Activated T-helper 17 cell treated with anti-CD3 and anti-CD28 coated beads, Interleukin-2, amount 50 U/mL, for 72 hours (primary cell): ENCODE data around the gene TP53AIP1. TPM values are rescaled to one million over a fixed set of nuclear protein-coding genes. Genes with fewer than 3 reads are reported as not detected.
A peak's percentile ranks its signal among the peaks of the same experiment; 100 is the strongest.
"Not testable (repeated sequence)": the region's sequence is repeated elsewhere in the genome, so short reads cannot be mapped to it uniquely, and the experiment has no call there.

ENCODE experiments used
- ATAC-seq: fragments of 150-1000 bp; cut with Tn5 transposase; replicated peaks from 2 replicates; pipeline ENCODE4 v1.10.0; 2021; ENCODE audit warnings: mild to moderate bottlenecking, moderate library complexity
- H3K27ac Mint-ChIP-seq: one replicate; pipeline ENCODE4 v1.8.0; 2022; ENCODE audit warnings: mixed read lengths
- H3K27me3 Mint-ChIP-seq: one replicate; pipeline ENCODE4 v1.8.0; 2022; ENCODE audit warnings: mixed read lengths
- H3K36me3 Mint-ChIP-seq: one replicate; pipeline ENCODE4 v1.8.0; 2022; ENCODE audit warnings: low read depth, mild to moderate bottlenecking, mixed read lengths
- H3K4me1 Mint-ChIP-seq: one replicate; pipeline ENCODE4 v1.8.0; 2022; ENCODE audit warnings: mixed read lengths
- H3K4me3 Mint-ChIP-seq: one replicate; pipeline ENCODE4 v1.8.0; 2022; ENCODE audit warnings: mild to moderate bottlenecking, mixed read lengths
- H3K9me3 Mint-ChIP-seq: one replicate; pipeline ENCODE4 v1.8.0; 2022; ENCODE audit warnings: mixed read lengths
- total RNA-seq, 2 donors: library from RNA; stranded (reverse); gene quantifications; one replicate each; pipeline ENCODE4 v1.2.3, GENCODE V29; 2022

TP53AIP1 gene
- total RNA-seq, 2 donors from 2014 or later: not detected

DNA sequence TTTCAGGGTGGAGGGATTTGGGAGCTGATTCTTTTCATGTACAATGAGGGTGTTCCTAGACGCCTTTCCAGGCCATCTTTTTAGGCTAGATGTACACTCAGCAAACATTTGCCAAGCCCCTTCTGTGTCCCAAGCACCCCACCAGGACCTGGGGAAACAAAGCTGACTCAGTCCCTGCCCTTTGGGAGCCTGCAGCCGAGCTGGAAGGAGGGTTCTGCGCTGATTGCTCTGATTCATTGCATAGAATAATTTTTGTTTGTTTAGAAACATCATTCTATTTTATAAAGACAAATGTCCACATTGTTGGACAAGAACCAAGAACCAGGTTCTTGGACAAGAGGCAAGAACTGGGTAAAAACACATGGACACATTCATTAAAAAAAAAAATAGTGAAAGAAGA lies 16.7 kb downstream of the TP53AIP1 start:
- Mint-ChIP-seq H3K27me3 (peaks cover 3% of the 10 kb centered on the region), H3K9me3 (no peaks in the 10 kb centered on the region)

DNA sequence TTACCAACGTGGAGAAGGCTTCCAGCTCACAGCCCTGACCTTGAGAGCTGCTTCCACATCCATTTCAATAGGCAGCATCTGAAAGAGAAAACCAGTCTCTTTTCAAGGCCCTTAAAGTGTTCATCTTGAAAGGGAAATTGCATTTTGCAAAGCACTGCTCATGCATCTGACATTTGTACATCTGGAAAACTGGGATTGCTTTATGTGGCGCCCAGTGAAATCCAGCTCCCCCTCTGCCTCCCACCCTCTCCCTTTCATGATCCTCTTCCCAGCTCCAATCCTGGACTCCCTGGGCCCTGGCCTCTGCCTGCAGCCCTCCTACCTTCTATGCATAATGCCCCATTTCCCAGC lies 17.4 kb downstream of the TP53AIP1 start:
- peaks cover 8% of the 10 kb centered on the region for H3K27me3 Mint-ChIP-seq
- no peaks in the 10 kb centered on the region for H3K4me1 Mint-ChIP-seq
- H3K4me3 Mint-ChIP-seq: no peak overlapping the region
- H3K36me3 Mint-ChIP-seq: no peaks in the 10 kb centered on the region
- no peaks in the 10 kb centered on the region for H3K9me3 Mint-ChIP-seq
- ATAC-seq: no peak
- H3K27ac Mint-ChIP-seq: no peak overlapping the region

More for the DNA sequence above, 16.7 kb downstream of the TP53AIP1 start:
- no peaks in the 10 kb centered on the region for H3K4me1 Mint-ChIP-seq
- no peak for ATAC-seq
- H3K4me3 Mint-ChIP-seq: no peak overlapping the region
- no peaks in the 10 kb centered on the region for H3K36me3 Mint-ChIP-seq
- H3K27ac Mint-ChIP-seq: no peak overlapping the region

- H3K36me3 Mint-ChIP-seq: no peaks in the 10 kb centered on the region
- H3K27ac Mint-ChIP-seq: no peak overlapping the region
- H3K27me3 Mint-ChIP-seq: peaks cover 10% of the 10 kb centered on the region
- no peaks in the 10 kb centered on the region for H3K4me1 Mint-ChIP-seq
- no peaks in the 10 kb centered on the region for H3K9me3 Mint-ChIP-seq
- ATAC-seq: no peak
- no peak overlapping the region for H3K4me3 Mint-ChIP-seq
Measured at GRCh38 chr11:128924510-128925249, 18.0 kb downstream of the TP53AIP1 start.

- Mint-ChIP-seq H3K36me3 (no peaks in the 10 kb centered on the region), H3K4me1 (no peaks in the 10 kb centered on the region), H3K9me3 (no peaks in the 10 kb centered on the region), H3K27ac (no peak overlapping the region), H3K27me3 (peaks cover 10% of the 10 kb centered on the region), H3K4me3 (no peak overlapping the region)
- ATAC-seq: no peak
Measured at GRCh38 chr11:128924104-128924503, 18.6 kb downstream of the TP53AIP1 start.

DNA sequence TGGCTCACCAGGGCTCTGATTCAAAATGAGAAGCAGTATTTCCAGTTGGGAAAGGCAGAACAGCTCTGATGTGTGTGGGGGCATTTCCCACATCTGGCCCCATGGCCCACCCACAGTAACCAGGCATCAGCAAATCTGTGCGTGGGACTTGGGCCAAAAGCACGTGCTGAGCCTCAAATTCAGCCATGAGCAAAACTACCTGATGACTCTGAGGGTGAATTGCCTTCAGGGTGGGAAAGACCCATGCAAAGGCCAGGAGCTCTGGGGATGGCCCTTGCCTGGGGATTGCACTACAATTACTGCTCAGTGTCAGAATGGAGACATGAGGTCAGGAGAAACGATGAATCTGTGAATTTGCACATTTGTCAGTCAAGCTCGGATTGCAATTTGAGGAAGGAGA lies 20.9 kb downstream of the TP53AIP1 start:
- peaks cover 10% of the 10 kb centered on the region for H3K27me3 Mint-ChIP-seq
- peak; percentile 75 for ATAC-seq
- H3K4me1 Mint-ChIP-seq: no peaks in the 10 kb centered on the region
- no peak overlapping the region for H3K27ac Mint-ChIP-seq
- no peaks in the 10 kb centered on the region for H3K9me3 Mint-ChIP-seq
- H3K36me3 Mint-ChIP-seq: no peaks in the 10 kb centered on the region
- H3K4me3 Mint-ChIP-seq: no peak overlapping the region

GRCh38 chr11:128920666-128921065 lies 22.0 kb downstream of the TP53AIP1 start:
- Mint-ChIP-seq H3K4me3 (no peak overlapping the region), H3K27ac (no peak overlapping the region), H3K9me3 (no peaks in the 10 kb centered on the region), H3K4me1 (no peaks in the 10 kb centered on the region), H3K36me3 (no peaks in the 10 kb centered on the region), H3K27me3 (peaks cover 17% of the 10 kb centered on the region)
- no peak for ATAC-seq

GRCh38 chr11:128919635-128920034 lies 23.0 kb downstream of the TP53AIP1 start:
- not testable (repeated sequence) for H3K4me3 Mint-ChIP-seq, H3K4me1 Mint-ChIP-seq, H3K36me3 Mint-ChIP-seq, H3K9me3 Mint-ChIP-seq, ATAC-seq, H3K27ac Mint-ChIP-seq
- H3K27me3 Mint-ChIP-seq: peaks cover 23% of the 10 kb centered on the region

DNA sequence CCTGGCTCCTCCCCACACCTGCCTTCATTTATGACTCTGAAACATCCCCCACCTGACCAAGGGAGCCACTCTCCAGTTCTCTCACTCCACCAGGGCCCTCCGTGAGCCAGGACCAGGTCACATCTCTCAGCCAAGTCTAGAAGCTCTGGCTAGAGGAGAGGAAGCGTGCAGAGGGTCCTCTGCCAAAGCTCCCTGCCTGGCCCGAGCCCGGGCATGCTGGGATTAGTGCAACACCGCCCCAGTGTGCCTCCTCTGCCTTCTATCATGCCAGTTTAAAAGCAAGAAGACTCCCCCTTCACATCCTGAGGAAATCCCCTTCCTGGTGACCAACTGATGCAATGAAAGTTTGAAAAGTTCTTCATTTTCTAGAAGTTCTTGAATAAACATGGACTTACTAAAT lies 23.5 kb downstream of the TP53AIP1 start:
- no peaks in the 10 kb centered on the region for H3K4me1 Mint-ChIP-seq
- H3K27me3 Mint-ChIP-seq: peaks cover 23% of the 10 kb centered on the region
- no peaks in the 10 kb centered on the region for H3K36me3 Mint-ChIP-seq
- no peaks in the 10 kb centered on the region for H3K9me3 Mint-ChIP-seq
- H3K4me3 Mint-ChIP-seq: no peak overlapping the region
- H3K27ac Mint-ChIP-seq: no peak overlapping the region
- no peak for ATAC-seq

DNA sequence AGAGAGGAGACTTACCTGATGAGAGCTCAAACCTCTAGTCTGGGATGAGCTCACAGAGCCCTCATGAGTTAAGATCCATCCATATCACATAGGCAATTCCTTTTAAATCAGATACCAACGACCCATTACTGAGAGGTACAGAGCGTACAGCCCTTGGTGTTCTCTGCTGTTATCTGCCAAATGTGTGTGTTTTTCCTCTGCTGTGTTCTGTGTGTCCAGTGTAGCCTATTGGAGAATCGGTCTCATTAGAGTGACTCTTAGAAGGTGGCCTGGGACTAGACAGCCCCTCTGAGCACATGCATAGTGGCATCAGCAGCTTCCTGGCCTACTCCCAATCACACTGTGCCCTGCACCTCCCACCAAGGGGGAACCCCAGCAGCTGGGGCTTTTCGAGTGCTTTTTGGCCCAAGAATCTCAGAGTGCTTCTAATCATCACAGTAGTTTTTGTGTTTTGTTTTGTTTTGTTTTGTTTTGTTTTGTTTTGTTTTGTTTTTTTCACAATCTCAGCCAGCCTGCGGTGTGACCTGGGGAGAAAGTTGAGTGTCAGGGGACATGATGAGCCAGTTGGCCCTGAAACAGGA lies 25.4 kb downstream of the TP53AIP1 start:
- no peaks in the 10 kb centered on the region for H3K4me1 Mint-ChIP-seq
- no peak overlapping the region for H3K4me3 Mint-ChIP-seq
- peaks cover 26% of the 10 kb centered on the region for H3K27me3 Mint-ChIP-seq
- ATAC-seq: no peak
- H3K27ac Mint-ChIP-seq: no peak overlapping the region
- H3K36me3 Mint-ChIP-seq: no peaks in the 10 kb centered on the region
- no peaks in the 10 kb centered on the region for H3K9me3 Mint-ChIP-seq

GRCh38 chr11:128916681-128917080 lies 26.0 kb downstream of the TP53AIP1 start:
- Mint-ChIP-seq H3K9me3 (no peaks in the 10 kb centered on the region), H3K36me3 (no peaks in the 10 kb centered on the region), H3K4me3 (no peak overlapping the region), H3K4me1 (no peaks in the 10 kb centered on the region), H3K27me3 (peaks cover 26% of the 10 kb centered on the region), H3K27ac (no peak overlapping the region)
- no peak for ATAC-seq

GRCh38 chr11:128916037-128916572 lies 26.6 kb downstream of the TP53AIP1 start:
- no peak overlapping the region for H3K27ac Mint-ChIP-seq
- no peak for ATAC-seq
- H3K4me1 Mint-ChIP-seq: no peaks in the 10 kb centered on the region
- H3K9me3 Mint-ChIP-seq: no peaks in the 10 kb centered on the region
- H3K4me3 Mint-ChIP-seq: no peak overlapping the region
- H3K36me3 Mint-ChIP-seq: no peaks in the 10 kb centered on the region
- H3K27me3 Mint-ChIP-seq: peaks cover 24% of the 10 kb centered on the region

DNA sequence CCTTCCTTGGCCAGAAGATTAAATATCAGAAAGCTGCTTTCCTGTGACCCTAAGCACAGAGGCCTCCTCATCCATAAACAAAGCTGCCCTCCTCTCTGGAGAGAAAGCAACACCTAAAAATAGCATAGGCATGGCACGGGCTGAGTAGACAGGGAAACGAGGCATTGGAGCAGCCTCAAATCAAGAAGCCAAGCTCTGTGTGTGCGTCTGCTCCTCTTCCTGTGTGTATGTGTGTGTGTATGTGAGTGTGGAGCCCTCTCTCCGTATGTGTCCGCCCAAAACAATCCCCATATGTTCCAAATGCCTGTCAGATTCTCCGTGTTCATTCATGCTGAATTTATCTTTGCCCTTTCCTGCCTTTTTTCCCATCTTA lies 27.5 kb downstream of the TP53AIP1 start:
- H3K4me1 Mint-ChIP-seq: no peaks in the 10 kb centered on the region
- H3K4me3 Mint-ChIP-seq: no peak overlapping the region
- ATAC-seq: no peak
- no peak overlapping the region for H3K27ac Mint-ChIP-seq
- H3K36me3 Mint-ChIP-seq: no peaks in the 10 kb centered on the region
- H3K9me3 Mint-ChIP-seq: no peaks in the 10 kb centered on the region
- peaks cover 18% of the 10 kb centered on the region for H3K27me3 Mint-ChIP-seq

GRCh38 chr11:128914216-128915148 lies 28.2 kb downstream of the TP53AIP1 start:
- no peak overlapping the region for H3K27ac Mint-ChIP-seq
- peaks cover 16% of the 10 kb centered on the region for H3K27me3 Mint-ChIP-seq
- no peak overlapping the region for H3K4me3 Mint-ChIP-seq
- no peak for ATAC-seq
- no peaks in the 10 kb centered on the region for H3K4me1 Mint-ChIP-seq
- H3K9me3 Mint-ChIP-seq: no peaks in the 10 kb centered on the region
- no peaks in the 10 kb centered on the region for H3K36me3 Mint-ChIP-seq

- H3K36me3 Mint-ChIP-seq: no peaks in the 10 kb centered on the region
- no peaks in the 10 kb centered on the region for H3K9me3 Mint-ChIP-seq
- no peak overlapping the region for H3K4me3 Mint-ChIP-seq
- no peak overlapping the region for H3K27ac Mint-ChIP-seq
- ATAC-seq: no peak
- H3K4me1 Mint-ChIP-seq: no peaks in the 10 kb centered on the region
- peaks cover 16% of the 10 kb centered on the region for H3K27me3 Mint-ChIP-seq
Measured at GRCh38 chr11:128913806-128914205, 28.9 kb downstream of the TP53AIP1 start.
